ENCODE measurements around the gene KLF11.

Gene KLF11

DNA sequence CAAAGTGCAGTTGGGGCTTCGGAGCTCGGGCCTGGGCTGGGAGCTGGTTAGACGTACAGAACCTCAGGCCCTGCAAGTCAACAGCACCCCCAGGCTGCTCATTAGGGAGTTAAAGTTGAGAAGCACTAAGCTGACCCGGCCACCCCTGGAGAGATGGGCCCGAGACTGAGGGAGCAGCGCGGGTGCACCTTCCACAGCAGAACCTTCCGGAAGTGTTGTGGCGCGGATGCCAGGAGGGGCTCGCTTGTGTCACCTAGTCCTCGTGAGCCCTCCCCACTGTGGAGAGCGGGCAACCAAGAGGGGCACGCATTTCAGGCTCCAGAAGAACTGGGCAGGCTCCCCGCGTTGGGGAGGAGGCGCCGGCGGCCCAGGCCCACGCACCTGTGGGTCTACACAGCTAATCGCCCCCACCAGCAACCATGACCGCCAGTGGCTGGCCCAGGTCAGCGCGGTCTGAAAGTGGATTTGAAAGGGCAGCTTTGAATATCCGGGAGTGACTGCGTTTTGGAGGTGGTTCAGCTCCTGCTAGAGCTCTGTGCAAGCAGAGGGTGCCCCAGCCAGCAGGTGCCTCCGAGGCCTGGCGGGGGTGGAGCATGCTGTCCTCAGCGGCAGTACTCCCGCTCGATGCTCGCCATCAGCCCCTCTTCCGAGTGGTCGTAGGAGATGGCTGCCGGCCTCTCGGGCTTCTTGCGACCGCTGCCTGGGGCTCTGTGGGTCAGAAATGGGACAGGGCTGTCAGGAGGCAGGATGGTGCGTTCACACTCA is 15.1 kb downstream of the KLF11 start:
- Histone ChIP-seq H3K9me3 (ENCODE audit: control extremely low read depth in 1 of 5, control insufficient read depth in 4 of 5, insufficient read depth in 2 of 5, low read depth in 1 of 5, low read length in 4 of 5) (no peaks in the 10 kb centered on the region), H3K36me3 (ENCODE audit: control insufficient read depth in 4 of 4, insufficient read depth in 4 of 4, low read length in 3 of 4) (peaks cover 0 to 15% (median 1%) of the 10 kb centered on the region in 4 experiments), H3K4me3 (ENCODE audit: control insufficient read depth in 1 of 7, extremely low read depth in 1 of 7, insufficient read depth in 4 of 7, low read depth in 2 of 7, low read length in 6 of 7) (no peak overlapping the region), H3K27me3 (replicated peaks in 2 of 5; ENCODE audit: control insufficient read depth in 4 of 5, insufficient read depth in 5 of 5, low read length in 4 of 5) (peaks cover 0 to 4% (median 0%) of the 10 kb centered on the region in 5 experiments), H3K4me1 (ENCODE audit: control extremely low read depth in 1 of 4, control insufficient read depth in 4 of 4, insufficient read depth in 4 of 4, low read length in 3 of 4) (peaks cover 0 to 9% (median 5%) of the 10 kb centered on the region in 4 experiments), H3K27ac (ENCODE audit: insufficient read depth in 1 of 2, low read depth in 1 of 2, low read length in 2 of 2, poor library complexity in 1 of 2, severe bottlenecking in 2 of 2) (no peak overlapping the region)
- POLR2A ChIA-PET, result no interaction called here
- DNase-seq, result no peak
- WGBS (ENCODE audit: insufficient coverage), result 95% methylated on average over 36 of the region's 39 CpGs
- CTCF ChIA-PET, result interaction anchor here (1.1 to 2.8 kb wide), 7 partner anchors 10 to 75 kb away, joined by 3 to 19 read pairs (median 4); no protein-coding TSS in a partner anchor

DNA sequence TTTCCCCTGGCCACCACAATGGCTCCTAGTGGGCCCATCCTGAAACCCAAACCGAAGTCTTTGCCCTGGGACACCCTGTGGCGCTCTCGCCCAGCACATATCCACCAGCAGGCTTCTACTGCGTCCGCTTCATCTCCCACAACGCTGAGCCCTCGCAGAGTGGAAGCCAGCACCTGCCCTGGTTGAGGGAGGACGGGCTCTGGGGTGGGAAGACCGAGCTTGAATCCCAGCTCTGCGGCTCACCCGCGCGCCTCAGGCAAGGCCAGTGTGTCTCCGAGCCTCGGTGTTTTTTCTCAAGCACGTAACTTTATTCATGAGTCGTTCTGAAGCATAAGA is 15.6 kb downstream of the KLF11 start:
- H3K9me3 ChIP-seq (ENCODE audit: control extremely low read depth in 1 of 5, control insufficient read depth in 4 of 5, insufficient read depth in 2 of 5, low read depth in 1 of 5, low read length in 4 of 5), result no peaks in the 10 kb centered on the region
- CTCF ChIA-PET, result interaction anchor here (0.6 to 2.8 kb wide), 3 partner anchors 12 to 537 kb away, joined by 3 to 19 read pairs (median 5); no protein-coding TSS in a partner anchor

DNA sequence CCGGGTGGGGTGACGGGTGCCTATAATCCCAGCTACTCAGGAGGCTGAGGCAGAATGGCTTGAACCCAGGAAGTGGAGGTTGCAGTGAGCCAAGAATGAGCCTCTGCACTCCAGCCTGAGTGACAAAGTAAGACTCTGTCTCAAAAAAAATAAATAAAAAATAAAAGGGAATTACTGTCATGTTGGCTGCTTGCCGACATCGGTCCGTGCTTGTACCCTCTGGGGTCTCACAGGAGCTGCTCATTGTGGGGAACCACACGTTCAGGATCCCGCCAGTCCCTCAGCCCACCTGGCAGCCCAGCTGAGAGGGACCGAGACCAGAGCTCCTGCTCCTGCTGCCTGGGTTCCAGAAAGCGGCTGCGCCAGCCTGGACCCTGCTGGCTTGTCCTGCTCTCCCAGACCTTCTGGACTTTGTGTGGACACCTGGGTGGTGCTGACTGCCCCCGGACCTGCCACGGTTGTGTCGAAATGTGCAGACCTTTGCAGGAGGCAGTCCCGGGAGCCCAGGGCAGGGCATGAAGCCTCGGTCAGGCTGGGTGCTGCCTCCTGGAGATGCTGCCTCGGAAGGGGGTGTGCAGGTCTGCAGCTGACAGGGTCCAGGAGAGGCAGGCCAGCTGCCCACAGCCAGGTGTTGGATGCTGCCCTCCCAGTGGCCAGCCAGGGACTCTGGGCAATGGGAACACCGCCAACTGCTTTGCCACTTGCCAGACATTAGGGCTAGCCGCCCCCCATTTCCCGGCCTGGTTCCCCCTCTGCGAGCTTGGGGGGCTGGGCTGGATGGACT is 16.4 kb downstream of the KLF11 start:
- ChIA-PET CTCF (interaction anchor here (0.6 to 1.8 kb wide), 4 partner anchors 10 to 536 kb away, joined by 3 to 5 read pairs (median 4); no protein-coding TSS in a partner anchor), POLR2A (no interaction called here)
- H3K9me3 ChIP-seq (ENCODE audit: control extremely low read depth in 1 of 5, control insufficient read depth in 4 of 5, insufficient read depth in 2 of 5, low read depth in 1 of 5, low read length in 4 of 5), result no peaks in the 10 kb centered on the region
- no peak for DNase-seq
- H3K27me3 ChIP-seq (replicated peaks in 2 of 5; ENCODE audit: control insufficient read depth in 4 of 5, insufficient read depth in 5 of 5, low read length in 4 of 5), result peaks cover 0 to 4% (median 0%) of the 10 kb centered on the region in 5 experiments
- 95% methylated on average over 18 of the region's 20 CpGs for WGBS (ENCODE audit: insufficient coverage)
- H3K4me1 ChIP-seq (ENCODE audit: control extremely low read depth in 1 of 4, control insufficient read depth in 4 of 4, insufficient read depth in 4 of 4, low read length in 3 of 4), result peaks cover 0 to 9% (median 5%) of the 10 kb centered on the region in 4 experiments
- peaks cover 0 to 6% (median 0%) of the 10 kb centered on the region in 4 experiments for H3K36me3 ChIP-seq (ENCODE audit: control insufficient read depth in 4 of 4, insufficient read depth in 4 of 4, low read length in 3 of 4)
- H3K4me3 ChIP-seq (ENCODE audit: control insufficient read depth in 1 of 7, extremely low read depth in 1 of 7, insufficient read depth in 4 of 7, low read depth in 2 of 7, low read length in 6 of 7), result no peak overlapping the region
- no peak overlapping the region for H3K27ac ChIP-seq (ENCODE audit: insufficient read depth in 1 of 2, low read depth in 1 of 2, low read length in 2 of 2, poor library complexity in 1 of 2, severe bottlenecking in 2 of 2)

More for the DNA sequence above, 15.6 kb downstream of the KLF11 start:
- peaks cover 0 to 9% (median 1%) of the 10 kb centered on the region in 4 experiments for H3K36me3 ChIP-seq (ENCODE audit: control insufficient read depth in 4 of 4, insufficient read depth in 4 of 4, low read length in 3 of 4)
- no peak overlapping the region for H3K27ac ChIP-seq (ENCODE audit: insufficient read depth in 1 of 2, low read depth in 1 of 2, low read length in 2 of 2, poor library complexity in 1 of 2, severe bottlenecking in 2 of 2)
- POLR2A ChIA-PET, result no interaction called here
- H3K27me3 ChIP-seq (replicated peaks in 2 of 5; ENCODE audit: control insufficient read depth in 4 of 5, insufficient read depth in 5 of 5, low read length in 4 of 5), result peaks cover 0 to 4% (median 0%) of the 10 kb centered on the region in 5 experiments
- no peak overlapping the region for H3K4me3 ChIP-seq (ENCODE audit: control insufficient read depth in 1 of 7, extremely low read depth in 1 of 7, insufficient read depth in 4 of 7, low read depth in 2 of 7, low read length in 6 of 7)
- WGBS (ENCODE audit: insufficient coverage), result 96% methylated on average over 16 of the region's 17 CpGs
- H3K4me1 ChIP-seq (ENCODE audit: control extremely low read depth in 1 of 4, control insufficient read depth in 4 of 4, insufficient read depth in 4 of 4, low read length in 3 of 4), result peaks cover 0 to 9% (median 5%) of the 10 kb centered on the region in 4 experiments
- DNase-seq, result no peak

GRCh38 chr2:10061221-10061925 is 18.0 kb downstream of the KLF11 start:
- no peak overlapping the region for H3K27ac ChIP-seq (ENCODE audit: insufficient read depth in 1 of 2, low read depth in 1 of 2, low read length in 2 of 2, poor library complexity in 1 of 2, severe bottlenecking in 2 of 2)
- H3K9me3 ChIP-seq (ENCODE audit: control extremely low read depth in 1 of 5, control insufficient read depth in 4 of 5, insufficient read depth in 2 of 5, low read depth in 1 of 5, low read length in 4 of 5), result no peaks in the 10 kb centered on the region
- 94% methylated on average over 2 of the region's 9 CpGs for WGBS (ENCODE audit: insufficient coverage)
- peaks cover 0 to 5% (median 0%) of the 10 kb centered on the region in 5 experiments for H3K27me3 ChIP-seq (replicated peaks in 2 of 5; ENCODE audit: control insufficient read depth in 4 of 5, insufficient read depth in 5 of 5, low read length in 4 of 5)
- ChIA-PET POLR2A (no interaction called here), CTCF (interaction anchor here (0.9 to 1.5 kb wide), 4 partner anchors 9 to 188 kb away, joined by 3 to 5 read pairs (median 4); no protein-coding TSS in a partner anchor)
- H3K4me1 ChIP-seq (ENCODE audit: control extremely low read depth in 1 of 4, control insufficient read depth in 4 of 4, insufficient read depth in 4 of 4, low read length in 3 of 4), result peaks cover 0 to 10% (median 8%) of the 10 kb centered on the region in 4 experiments
- DNase-seq, result no peak
- no peak overlapping the region for H3K4me3 ChIP-seq (ENCODE audit: control insufficient read depth in 1 of 7, extremely low read depth in 1 of 7, insufficient read depth in 4 of 7, low read depth in 2 of 7, low read length in 6 of 7)
- no peaks in the 10 kb centered on the region for H3K36me3 ChIP-seq (ENCODE audit: control insufficient read depth in 4 of 4, insufficient read depth in 4 of 4, low read length in 3 of 4)

DNA sequence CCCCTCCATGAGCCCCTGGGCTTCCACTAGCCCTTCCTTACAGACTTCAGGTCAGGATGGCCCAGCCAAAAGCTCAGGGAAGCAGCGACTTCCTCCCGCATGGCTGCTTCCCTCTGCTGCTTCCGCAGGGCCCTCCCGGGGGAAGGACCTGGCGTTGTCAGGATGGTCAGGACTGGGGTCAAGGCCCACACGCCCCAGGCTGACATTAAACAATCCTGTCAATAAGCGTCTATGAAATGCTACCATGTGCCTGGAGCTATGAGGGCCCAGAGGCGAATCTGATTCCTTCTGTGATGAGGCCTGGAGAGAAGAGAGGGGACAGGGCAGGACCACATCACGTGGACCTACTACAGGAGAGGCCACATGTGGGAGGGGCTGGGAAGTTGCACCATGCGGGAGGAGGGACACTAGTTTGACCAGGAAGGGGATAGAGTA is 19.6 kb downstream of the KLF11 start:
- DNase-seq, result no peak
- peaks cover 0 to 5% (median 0%) of the 10 kb centered on the region in 5 experiments for H3K27me3 ChIP-seq (replicated peaks in 2 of 5; ENCODE audit: control insufficient read depth in 4 of 5, insufficient read depth in 5 of 5, low read length in 4 of 5)
- H3K36me3 ChIP-seq (ENCODE audit: control insufficient read depth in 4 of 4, insufficient read depth in 4 of 4, low read length in 3 of 4), result no peaks in the 10 kb centered on the region
- CTCF ChIA-PET, result interaction anchor here (1.4 to 1.5 kb wide), 2 partner anchors 9 to 11 kb away, joined by 3 to 6 read pairs; no protein-coding TSS in a partner anchor
- peaks cover 0 to 6% (median 1%) of the 10 kb centered on the region in 5 experiments for H3K9me3 ChIP-seq (ENCODE audit: control extremely low read depth in 1 of 5, control insufficient read depth in 4 of 5, insufficient read depth in 2 of 5, low read depth in 1 of 5, low read length in 4 of 5)
- POLR2A ChIA-PET, result no interaction called here
- WGBS (ENCODE audit: insufficient coverage), result 92% methylated on average over 10 of the region's 10 CpGs
- H3K27ac ChIP-seq (ENCODE audit: insufficient read depth in 1 of 2, low read depth in 1 of 2, low read length in 2 of 2, poor library complexity in 1 of 2, severe bottlenecking in 2 of 2), result no peak overlapping the region
- peaks cover 0 to 5% (median 1%) of the 10 kb centered on the region in 4 experiments for H3K4me1 ChIP-seq (ENCODE audit: control extremely low read depth in 1 of 4, control insufficient read depth in 4 of 4, insufficient read depth in 4 of 4, low read length in 3 of 4)
- no peak overlapping the region for H3K4me3 ChIP-seq (ENCODE audit: control insufficient read depth in 1 of 7, extremely low read depth in 1 of 7, insufficient read depth in 4 of 7, low read depth in 2 of 7, low read length in 6 of 7)

DNA sequence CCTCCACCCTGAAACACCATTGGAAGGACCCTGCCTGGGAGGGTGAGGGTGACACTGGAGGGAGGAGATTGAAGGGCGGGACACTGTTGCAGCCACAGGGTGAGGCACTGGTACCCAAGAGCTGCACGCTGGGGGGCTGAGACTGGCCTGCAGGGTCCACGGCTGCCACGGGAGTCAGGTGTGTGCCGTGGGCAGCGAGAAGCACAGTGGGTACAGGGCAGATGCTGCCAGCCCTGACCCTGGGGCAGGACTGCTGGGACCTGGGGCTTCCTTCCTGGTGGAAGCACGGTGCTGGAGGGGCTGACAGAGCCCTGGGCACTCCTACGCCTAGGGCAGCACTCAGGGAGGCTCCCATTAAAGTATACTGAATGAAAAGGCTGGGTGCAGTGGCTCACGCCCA is 20.2 kb downstream of the KLF11 start:
- no peak overlapping the region for H3K27ac ChIP-seq (ENCODE audit: insufficient read depth in 1 of 2, low read depth in 1 of 2, low read length in 2 of 2, poor library complexity in 1 of 2, severe bottlenecking in 2 of 2)
- WGBS (ENCODE audit: insufficient coverage), result 95% methylated on average over 9 of the region's 9 CpGs
- H3K4me3 ChIP-seq (ENCODE audit: control insufficient read depth in 1 of 7, extremely low read depth in 1 of 7, insufficient read depth in 4 of 7, low read depth in 2 of 7, low read length in 6 of 7), result no peak overlapping the region
- peaks cover 0 to 7% (median 2%) of the 10 kb centered on the region in 5 experiments for H3K9me3 ChIP-seq (ENCODE audit: control extremely low read depth in 1 of 5, control insufficient read depth in 4 of 5, insufficient read depth in 2 of 5, low read depth in 1 of 5, low read length in 4 of 5)
- peaks cover 0 to 5% (median 1%) of the 10 kb centered on the region in 4 experiments for H3K4me1 ChIP-seq (ENCODE audit: control extremely low read depth in 1 of 4, control insufficient read depth in 4 of 4, insufficient read depth in 4 of 4, low read length in 3 of 4)
- peaks cover 0 to 5% (median 0%) of the 10 kb centered on the region in 5 experiments for H3K27me3 ChIP-seq (replicated peaks in 2 of 5; ENCODE audit: control insufficient read depth in 4 of 5, insufficient read depth in 5 of 5, low read length in 4 of 5)
- POLR2A ChIA-PET, result no interaction called here
- DNase-seq, result no peak
- CTCF ChIA-PET, result interaction anchor here (0.9 to 1.5 kb wide), 3 partner anchors 8 to 19 kb away, joined by 3 to 6 read pairs (median 3); no protein-coding TSS in a partner anchor
- no peaks in the 10 kb centered on the region for H3K36me3 ChIP-seq (ENCODE audit: control insufficient read depth in 4 of 4, insufficient read depth in 4 of 4, low read length in 3 of 4)

Measured in common myeloid progenitor, CD34-positive (primary cell).